GM19467 (cell line): ENCODE measurements around the gene C2CD4C.
"Not testable (repeated sequence)": the region's sequence is repeated elsewhere in the genome, so short reads cannot be mapped to it uniquely, and the experiment has no call there.

Experiments used
- ATAC-seq: cut with Tn5 transposase; IDR thresholded peaks from one replicate; pipeline ENCODE4 v1.9.1; 2021; ENCODE audit warnings: mild to moderate bottlenecking, moderate library complexity; ENCODE audit not compliant: unreplicated experiment

C2CD4C gene

GRCh38 chr19:401866-402511, 7.0 kb downstream of the C2CD4C start:
- ATAC-seq = no peak

GRCh38 chr19:400976-401865, 7.7 kb downstream of the C2CD4C start:
- no peak for ATAC-seq

GRCh38 chr19:399370-399769, 9.6 kb downstream of the C2CD4C start:
- no peak for ATAC-seq

- ATAC-seq = no peak
Measured at GRCh38 chr19:398719-399118, 10.2 kb downstream of the C2CD4C start.

GRCh38 chr19:397941-398706, 10.8 kb downstream of the C2CD4C start:
- no peak for ATAC-seq

GRCh38 chr19:397321-397720, 11.6 kb downstream of the C2CD4C start:
- ATAC-seq = no peak

GRCh38 chr19:395467-395866, 13.5 kb downstream of the C2CD4C start:
- no peak for ATAC-seq

GRCh38 chr19:394857-395256, 14.1 kb downstream of the C2CD4C start:
- ATAC-seq = not testable (repeated sequence)

GRCh38 chr19:393560-393959, 15.4 kb downstream of the C2CD4C start:
- not testable (repeated sequence) for ATAC-seq

- ATAC-seq = no peak
Measured at GRCh38 chr19:392375-392970, 16.5 kb downstream of the C2CD4C start.

GRCh38 chr19:391726-392374, 17.1 kb downstream of the C2CD4C start:
- ATAC-seq = no peak

GRCh38 chr19:391207-391557, 17.8 kb downstream of the C2CD4C start:
- no peak for ATAC-seq

GRCh38 chr19:390386-391206, 18.4 kb downstream of the C2CD4C start:
- no peak for ATAC-seq

GRCh38 chr19:389935-390289, 19.0 kb downstream of the C2CD4C start:
- no peak for ATAC-seq

GRCh38 chr19:389255-389934, 19.6 kb downstream of the C2CD4C start:
- ATAC-seq = no peak

- no peak for ATAC-seq
Measured at GRCh38 chr19:388691-389090, 20.3 kb downstream of the C2CD4C start.

- ATAC-seq = no peak
Measured at GRCh38 chr19:387777-388176, 21.2 kb downstream of the C2CD4C start.

GRCh38 chr19:386632-387301, 22.2 kb downstream of the C2CD4C start:
- not testable (repeated sequence) for ATAC-seq

GRCh38 chr19:386189-386588, 22.8 kb downstream of the C2CD4C start:
- not testable (repeated sequence) for ATAC-seq
